K562 (cell line): ENCODE results near the gene CCR6. TPM values are rescaled to one million over a fixed set of nuclear protein-coding genes. Genes with fewer than 3 reads are reported as not detected.

Experiments
- ATAC-seq: fragments of 200-7000 bp; cut with Tn5 transposase; 3 replicates; pipeline ENCODE4 v1.9.1; 2020; ENCODE audit warnings: moderate library complexity
- BruUV-seq: library from RNA; stranded (reverse); fragments of 400-500 nt; replicated peaks from 2 replicates; lab custom pipeline; 2021; lab: Mats Ljungman, UMichigan
- CTCF ChIA-PET: fragments of 300-600 bp; formaldehyde crosslinking; extraction: SDS; loops from one replicate; lab custom pipeline; 2021; ENCODE audit warnings: low intra/inter-chr PET ratio; lab: Yijun Ruan, JAX
- POLR2A ChIA-PET: fragments of 300-600, 350-650 bp; sonication (Branson Sonifier 250); formaldehyde crosslinking; extraction: SDS; loops from one replicate; lab custom pipeline; 2021; ENCODE audit warnings: antibody characterized with exemption, inconsistent platforms; lab: Yijun Ruan, JAX
- DNase-seq, 4 experiments: peaks; one replicate each; pipeline versions ENCODE4 v3.0.0 to v3.0.0-alpha.2; 2011 to 2018; ENCODE audit warnings: low spot score in 3 of 4, mixed read lengths in 3 of 4; ENCODE audit errors: extremely low read depth in 1 of 4
- FAIRE-seq: peaks from 2 replicates; lab custom pipeline; 2011; peaks lifted over from hg19 to GRCh38; lab: Jason Lieb, UNC
- H2AFZ ChIP-seq: 2 replicates; pipeline ENCODE4 v1.6.0; 2011; ENCODE audit warnings: low read depth, low read length, control low read depth, inconsistent platforms
- H3K27ac ChIP-seq: fragments of 200-600 bp; 3 replicates; pipeline ENCODE4 v1.8.0; 2011; ENCODE audit warnings: low read depth, mild to moderate bottlenecking, control low read depth, inconsistent platforms, low read length, moderate library complexity, mixed read lengths; ENCODE audit errors: extremely low read depth
- H3K27me3 ChIP-seq, 2 experiments: fragments of 300-600 bp in 1 of 2; 2 replicates in 1 of 2; 3 replicates in 1 of 2; pipeline versions ENCODE4 v1.6.0 to v1.8.0; 2011; ENCODE audit warnings: inconsistent platforms in 2 of 2, low read length in 2 of 2, mild to moderate bottlenecking in 1 of 2, mixed read lengths in 1 of 2, moderate library complexity in 1 of 2; ENCODE audit not compliant: control insufficient read depth in 2 of 2, insufficient read depth in 2 of 2
- H3K36me3 ChIP-seq: fragments of 300-600 bp; 3 replicates; pipeline ENCODE4 v1.8.0; 2011; ENCODE audit warnings: mild to moderate bottlenecking, low read length, inconsistent platforms; ENCODE audit not compliant: control insufficient read depth, insufficient read depth
- H3K4me1 ChIP-seq, 2 experiments: fragments of 200-600 bp in 1 of 2; replicated peaks in 1 of 2; 2 replicates in 1 of 2; 3 replicates in 1 of 2; pipeline versions ENCODE4 v1.5.1 to v1.8.0; 2011; ENCODE audit warnings: inconsistent platforms in 2 of 2, low read length in 2 of 2, mild to moderate bottlenecking in 1 of 2, mixed read lengths in 1 of 2, moderate library complexity in 1 of 2; ENCODE audit not compliant: control insufficient read depth in 2 of 2, insufficient read depth in 2 of 2
- H3K4me2 ChIP-seq: 2 replicates; pipeline ENCODE4 v1.6.1; 2011; ENCODE audit warnings: low read length, control low read depth, inconsistent platforms, mixed read lengths; ENCODE audit not compliant: insufficient read depth
- H3K4me3 ChIP-seq: fragments of 200-600 bp; sonication (generic), shearing (Covaris generic); 2 replicates; pipeline ENCODE4 v1.5.1; 2016; ENCODE audit warnings: control low read depth, inconsistent platforms
- H3K79me2 ChIP-seq: fragments of 200-600 bp; 3 replicates; pipeline ENCODE4 v1.8.0; 2011; ENCODE audit warnings: low read length, inconsistent platforms; ENCODE audit not compliant: control insufficient read depth, insufficient read depth
- H3K9ac ChIP-seq, 2 experiments: 2 replicates each; pipeline versions ENCODE4 v1.6.0 to v1.6.1; 2011; ENCODE audit warnings: low read depth in 2 of 2, low read length in 2 of 2, control low read depth in 1 of 2, inconsistent platforms in 1 of 2, mild to moderate bottlenecking in 1 of 2, mixed read lengths in 1 of 2; ENCODE audit not compliant: insufficient read depth in 1 of 2
- H3K9me1 ChIP-seq: one replicate; pipeline ENCODE4 v1.6.0; 2011; ENCODE audit warnings: inconsistent platforms, mild to moderate bottlenecking, low read length, moderate library complexity; ENCODE audit not compliant: control insufficient read depth, insufficient read depth
- H3K9me3 ChIP-seq: replicated peaks from 2 replicates; pipeline ENCODE4 v1.5.1; 2011; ENCODE audit warnings: low read depth, low read length, inconsistent platforms; ENCODE audit not compliant: control insufficient read depth, insufficient read depth
- H4K20me1 ChIP-seq: replicated peaks from 2 replicates; pipeline ENCODE4 v1.6.1; 2011; ENCODE audit warnings: low read length, inconsistent platforms, mixed read lengths; ENCODE audit not compliant: control insufficient read depth, insufficient read depth
- CCNT2 ChIP-seq: IDR thresholded peaks from 2 replicates; pipeline ENCODE4 v1.6.1; 2011; ENCODE audit warnings: borderline replicate concordance, low read depth, mild to moderate bottlenecking, moderate library complexity, mixed read lengths, low read length; ENCODE audit not compliant: insufficient read length; ENCODE audit errors: extremely low read depth
- E2F6 ChIP-seq, 2 experiments: IDR thresholded peaks; 2 replicates each; pipeline ENCODE4 v1.6.1; 2011; ENCODE audit warnings: borderline replicate concordance in 1 of 2, control low read depth in 1 of 2, low read depth in 1 of 2, low read length in 1 of 2, mild to moderate bottlenecking in 1 of 2, mixed read lengths in 1 of 2, moderate library complexity in 1 of 2; ENCODE audit not compliant: insufficient read depth in 1 of 2, insufficient read length in 1 of 2, poor library complexity in 1 of 2, severe bottlenecking in 1 of 2; ENCODE audit errors: extremely low read depth in 1 of 2
- ETV6 ChIP-seq, 3 experiments: fragments of 150-350 bp in 1 of 3; sonication (generic) in 1 of 3; formaldehyde crosslinking in 1 of 3; IDR thresholded peaks; 2 replicates each; pipeline versions ENCODE4 v1.6.1 to v1.8.0; 2014 to 2022; ENCODE audit warnings: borderline replicate concordance in 2 of 3, low read depth in 2 of 3, antibody characterized with exemption in 1 of 3, low read length in 1 of 3, mild to moderate bottlenecking in 1 of 3, missing genetic modification reagents in 1 of 3
- FUS ChIP-seq: fragments of 200-400 bp; formaldehyde crosslinking; optimal IDR thresholded peaks from 2 replicates; pipeline ENCODE3; 2017; ENCODE audit warnings: low read depth, low read length
- LEF1 ChIP-seq: fragments of 450-650 bp; IDR thresholded peaks from 2 replicates; pipeline ENCODE4 v1.6.1; 2016; ENCODE audit warnings: mild to moderate bottlenecking
- MLLT1 ChIP-seq, 2 experiments: fragments of 450-650 bp; IDR thresholded peaks; 2 replicates each; pipeline ENCODE4 v1.6.1; 2016
- MYC ChIP-seq, 2 experiments: fragments of 250-450 bp in 1 of 2; sonication (Bioruptor Pico) in 1 of 2; IDR thresholded peaks; 2 replicates each; pipeline versions ENCODE4 v1.5.1 to v1.6.1; 2012 to 2021; ENCODE audit warnings: low read depth in 2 of 2, borderline replicate concordance in 1 of 2, improper control_type of control experiment in 1 of 2, low read length in 1 of 2, mild to moderate bottlenecking in 1 of 2, moderate library complexity in 1 of 2
- NR3C1 ChIP-seq: sonication (generic); formaldehyde crosslinking; IDR thresholded peaks from 2 replicates; pipeline ENCODE4 v1.8.1; 2022; ENCODE audit warnings: missing genetic modification reagents
- PML ChIP-seq: IDR thresholded peaks from 2 replicates; pipeline ENCODE4 v1.6.1; 2012; ENCODE audit warnings: low read length, inconsistent platforms
- POLR2AphosphoS2 ChIP-seq: IDR thresholded peaks from 2 replicates; pipeline ENCODE4 v1.6.1; 2012; ENCODE audit warnings: low read length, improper control_type of control experiment
- POLR2H ChIP-seq: IDR thresholded peaks from 2 replicates; pipeline ENCODE4 v1.6.1; 2016; ENCODE audit warnings: missing genetic modification characterization, low read depth, mild to moderate bottlenecking, control low read depth, missing compliant biosample characterization, moderate library complexity
- RUNX1 ChIP-seq: sonication (generic); IDR thresholded peaks from 2 replicates; pipeline ENCODE4 v1.6.1; 2016; ENCODE audit warnings: antibody characterized with exemption, low read depth
- TAF1 ChIP-seq: IDR thresholded peaks from 2 replicates; pipeline ENCODE4 v1.6.1; 2011; ENCODE audit warnings: mild to moderate bottlenecking, low read length, moderate library complexity; ENCODE audit not compliant: insufficient read depth, control insufficient read depth, severe bottlenecking; ENCODE audit errors: extremely low read depth
- TCFL5 ChIP-seq: fragments of 250-450 bp; sonication (Bioruptor Pico); conservative IDR thresholded peaks from 2 replicates; pipeline ENCODE4 v1.6.1; 2021; ENCODE audit warnings: mild to moderate bottlenecking, moderate library complexity, matching md5 sums
- TFAM ChIP-seq: fragments of 250-450 bp; sonication (Bioruptor Pico); conservative IDR thresholded peaks from 2 replicates; pipeline ENCODE4 v1.5.0; 2021; ENCODE audit warnings: mild to moderate bottlenecking, moderate library complexity
- TRIM24 ChIP-seq, 2 experiments: fragments of 450-650 bp; IDR thresholded peaks; 2 replicates each; pipeline ENCODE4 v1.6.1; 2016
- TRIM28 ChIP-seq: fragments of 450-650 bp; IDR thresholded peaks from 2 replicates; pipeline ENCODE4 v1.6.1; 2017
- ZC3H8 ChIP-seq: fragments of 450-650 bp; IDR thresholded peaks from 2 replicates; pipeline ENCODE4 v1.6.1; 2017
- ZFP36 ChIP-seq: fragments of 150-350 bp; IDR thresholded peaks from 2 replicates; pipeline ENCODE4 v1.6.1; 2018; ENCODE audit warnings: low read length, low read depth; ENCODE audit not compliant: partially characterized antibody
- WGBS: fragments of 100-300 bp; shearing (Covaris generic); methylation state at CpG from one replicate; pipeline ENCODE4 v1.1.6; 2016; ENCODE audit warnings: low coverage, mixed read lengths; ENCODE audit not compliant: insufficient coverage; ENCODE audit errors: missing lambda C conversion rate; 5-methylcytosine and 5-hydroxymethylcytosine counted together
- in situ Hi-C: fragments of 300-500 bp; cut with MboI; formaldehyde crosslinking; loops from 4 replicates; pipeline ENCODE4 v1.15.0; 2018; ENCODE audit warnings: inconsistent platforms, mixed read lengths
- intact Hi-C: fragments of 100-400 bp; cut with micrococcal nuclease; formaldehyde crosslinking; loops from 2 replicates; pipeline ENCODE4 v1.14.2; 2022
- polyA plus RNA-seq, 8 experiments: library from polyadenylated mRNA; depleted of rRNA in 4 of 8; stranded (reverse) in 5 of 8; unstranded in 3 of 8; fragments of >200 nt; fragmentation: Nextera tagmentation in 2 of 8; fragmentation: Illumina TruSeq in 1 of 8; extraction: Ambion mirVana in 2 of 8; extraction: Trizol in 1 of 8; gene quantifications; 2 replicates each; pipeline versions ENCODE4 v1.2.1 to v1.2.3, GENCODE V29; 2011 to 2014; ENCODE audit warnings: inconsistent platforms in 1 of 8, missing spikeins in 1 of 8
- total RNA-seq, 7 experiments: library from RNA; depleted of rRNA in 6 of 7; stranded (reverse); fragments of >200 nt in 6 of 7; fragmentation: Illumina TruSeq in 2 of 7; extraction: Trizol in 2 of 7; gene quantifications; 2 replicates each; pipeline versions ENCODE4 v1.2.1 to v1.2.3, GENCODE V29; 2011 to 2021; ENCODE audit warnings: low replicate concordance in 1 of 7

CCR6 gene
- total and polyA plus RNA-seq, 9 of the 15 experiments (the other 6 are each of a cell fraction or from before 2014, with no cell fraction given) = not detected

GRCh38 chr6:167119670-167120582 lies 3.0 kb upstream of the CCR6 start:
- Histone ChIP-seq H3K4me3 (no peak overlapping the region), H3K79me2 (no peaks in the 10 kb centered on the region), H2AFZ (no peak overlapping the region), H4K20me1 (no peaks in the 10 kb centered on the region), H3K9me3 (peaks cover 2% of the 10 kb centered on the region; the same call in 1 of the 2 replicates), H3K9ac (no peak overlapping the region), H3K4me1 (no peaks in the 10 kb centered on the region), H3K9me1 (no peaks in the 10 kb centered on the region), H3K27me3 (peaks cover 6 to 40% of the 10 kb centered on the region in 2 experiments), H3K4me2 (no peak overlapping the region), H3K27ac (no peak overlapping the region), H3K36me3 (no peaks in the 10 kb centered on the region)
- intact Hi-C loops (no loop called here), in situ Hi-C loops (no loop called here)
- FAIRE-seq (peak; percentile 64), ATAC-seq (peak; percentile 68), DNase-seq (peak; percentile 22 to 67 (median 46))
- WGBS = 8% methylated on average over 8 of the region's 8 CpGs
- POLR2A ChIA-PET = interaction anchor here (0.6 to 1.1 kb wide), 2 partner anchors 41 to 344 kb away, joined by 3 read pairs; no protein-coding TSS in a partner anchor
- no TSS peak for BruUV-seq
- CTCF ChIA-PET = no interaction called here
- TF ChIP-seq NR3C1 = no peak
- TF ChIP-seq POLR2AphosphoS2 = no peak
- 0 out of 2 replicates have a peak, but pooled peaks have one; percentile 46 for TF ChIP-seq TRIM28
- TF ChIP-seq ZFP36 = peak; percentile 62
- no peak for TF ChIP-seq TCFL5 (CRISPR knock-in tag)
- no peak for TF ChIP-seq LEF1
- no peak for TF ChIP-seq ZC3H8
- TF ChIP-seq RUNX1 = no peak
- TF ChIP-seq TAF1 = no peak
- TF ChIP-seq FUS = no peak
- TF ChIP-seq POLR2H (tag) = no peak
- no peak for TF ChIP-seq MLLT1 (IDR thresholded peaks at IDR 0.05)
- TF ChIP-seq E2F6 (IDR thresholded peaks at IDR 0.05; ENCODE audit: borderline replicate concordance in 1 of 2, extremely low read depth in 1 of 2, insufficient read depth in 1 of 2, insufficient read length in 1 of 2, low read depth in 1 of 2, low read length in 1 of 2, poor library complexity in 1 of 2, severe bottlenecking in 1 of 2) = no peak
- TF ChIP-seq PML = no peak
- TF ChIP-seq MYC (IDR thresholded peaks at IDR 0.05; ENCODE audit: low read depth, low read length) = no peak
- no peak for TF ChIP-seq MYC (CRISPR knock-in tag; IDR thresholded peaks at IDR 0.05; ENCODE audit: borderline replicate concordance, low read depth)
- no peak for TF ChIP-seq TRIM24 (IDR thresholded peaks at IDR 0.05)
- no peak for TF ChIP-seq ETV6 (IDR thresholded peaks at IDR 0.05; ENCODE audit: borderline replicate concordance in 1 of 2, low read depth in 2 of 2, low read length in 1 of 2)
- TF ChIP-seq ETV6 (CRISPR knock-in tag; IDR thresholded peaks at IDR 0.05; ENCODE audit: borderline replicate concordance) = no peak
- TF ChIP-seq TFAM (CRISPR knock-in tag) = no peak
- no peak for TF ChIP-seq CCNT2
